ENCODE data around the gene CBY1. TPM values are rescaled to one million over a fixed set of nuclear protein-coding genes. Genes with fewer than 3 reads are reported as not detected.
A peak's percentile ranks its signal among the peaks of the same experiment; 100 is the strongest.

Gene CBY1
- total RNA-seq, 2 experiments from 2014 or later: 4.6 to 7.6 TPM

GRCh38 chr22:38719196-38719595 lies 62.8 kb downstream of the CBY1 start:
- ChIA-PET POLR2A (interaction anchor here (1.4 to 3.2 kb wide), 2 partner anchors 12 to 15 kb away, joined by 7 to 10 read pairs; no protein-coding TSS in a partner anchor), CTCF (no interaction called here)
- Histone ChIP-seq H3K36me3 (ENCODE audit: insufficient read depth, low read length) (peaks cover 78% of the 10 kb centered on the region), H3K27me3 (ENCODE audit: control insufficient read depth in 1 of 2, insufficient read depth in 2 of 2, low read length in 2 of 2) (no peaks in the 10 kb centered on the region), H3K4me3 (ENCODE audit: low read length) (no peak overlapping the region), H3K27ac (ENCODE audit: low read depth in 1 of 2, low read length in 2 of 2) (no peak overlapping the region), H3K9me3 (ENCODE audit: control insufficient read depth in 1 of 2, insufficient read depth in 1 of 2, low read length in 2 of 2) (no peaks in the 10 kb centered on the region), H3K4me1 (ENCODE audit: insufficient read depth, low read length) (peaks cover 13% of the 10 kb centered on the region)
- H3K4me3 Mint-ChIP-seq: no peak overlapping the region
- H3K27me3 Mint-ChIP-seq: no peaks in the 10 kb centered on the region
- ATAC-seq (ENCODE audit: poor library complexity) (no peak), DNase-seq (no peak)
- H3K9me3 Mint-ChIP-seq: no peaks in the 10 kb centered on the region
- no peak overlapping the region for H3K27ac Mint-ChIP-seq
- TF ChIP-seq CTCF (IDR thresholded peaks at IDR 0.05): no peak
- peaks cover 13% of the 10 kb centered on the region for H3K4me1 Mint-ChIP-seq (ENCODE audit: low read depth)
- intact Hi-C loops (cut with DNase I, micrococcal nuclease): no loop called here
- peaks cover 95% of the 10 kb centered on the region for H3K36me3 Mint-ChIP-seq (ENCODE audit: low read depth)

- Mint-ChIP-seq H3K4me3 (no peak overlapping the region), H3K9me3 (no peaks in the 10 kb centered on the region), H3K36me3 (ENCODE audit: low read depth) (peaks cover 96% of the 10 kb centered on the region), H3K27me3 (no peaks in the 10 kb centered on the region), H3K4me1 (ENCODE audit: low read depth) (peaks cover 9% of the 10 kb centered on the region), H3K27ac (no peak overlapping the region)
- peaks cover 1% of the 10 kb centered on the region for H3K4me1 ChIP-seq (ENCODE audit: insufficient read depth, low read length)
- ChIA-PET POLR2A (interaction anchor here (1.4 to 3.2 kb wide), 2 partner anchors 11 to 14 kb away, joined by 7 to 10 read pairs; no protein-coding TSS in a partner anchor), CTCF (interaction anchor here (1.2 kb wide), 1 partner anchor 13 kb away, joined by 3 read pairs; no protein-coding TSS in a partner anchor)
- DNase-seq: no peak
- H3K27me3 ChIP-seq (ENCODE audit: control insufficient read depth in 1 of 2, insufficient read depth in 2 of 2, low read length in 2 of 2): no peaks in the 10 kb centered on the region
- ATAC-seq (ENCODE audit: poor library complexity): no peak
- H3K4me3 ChIP-seq (ENCODE audit: low read length): no peak overlapping the region
- no peaks in the 10 kb centered on the region for H3K9me3 ChIP-seq (ENCODE audit: control insufficient read depth in 1 of 2, insufficient read depth in 1 of 2, low read length in 2 of 2)
- intact Hi-C loops (cut with DNase I, micrococcal nuclease): no loop called here
- no peak for TF ChIP-seq CTCF (IDR thresholded peaks at IDR 0.05)
- peaks cover 86% of the 10 kb centered on the region for H3K36me3 ChIP-seq (ENCODE audit: insufficient read depth, low read length)
- no peak overlapping the region for H3K27ac ChIP-seq (ENCODE audit: low read depth in 1 of 2, low read length in 2 of 2)
Observed at GRCh38 chr22:38720350-38720749, 63.9 kb downstream of the CBY1 start.

- ChIA-PET CTCF (interaction anchor here (1.2 kb wide), 1 partner anchor 44 kb away, joined by 6 read pairs; no protein-coding TSS in a partner anchor), POLR2A (interaction anchor here (1.4 to 6.1 kb wide), 3 partner anchors 9 to 13 kb away, joined by 5 to 48 read pairs (median 10); no protein-coding TSS in a partner anchor)
- DNase-seq (peak in 1 of 14 experiments; percentile 19), ATAC-seq (ENCODE audit: poor library complexity) (no peak)
- H3K9me3 Mint-ChIP-seq: no peaks in the 10 kb centered on the region
- Histone ChIP-seq H3K9me3 (ENCODE audit: control insufficient read depth in 1 of 2, insufficient read depth in 1 of 2, low read length in 2 of 2) (no peaks in the 10 kb centered on the region), H3K27me3 (ENCODE audit: control insufficient read depth in 1 of 2, insufficient read depth in 2 of 2, low read length in 2 of 2) (no peaks in the 10 kb centered on the region), H3K4me3 (ENCODE audit: low read length) (no peak overlapping the region), H3K4me1 (ENCODE audit: insufficient read depth, low read length) (no peaks in the 10 kb centered on the region), H3K27ac (ENCODE audit: low read depth in 1 of 2, low read length in 2 of 2) (no peak overlapping the region), H3K36me3 (ENCODE audit: insufficient read depth, low read length) (peaks cover 86% of the 10 kb centered on the region)
- H3K4me1 Mint-ChIP-seq (ENCODE audit: low read depth): peaks cover 13% of the 10 kb centered on the region
- intact Hi-C loops (cut with DNase I, micrococcal nuclease): no loop called here
- H3K27me3 Mint-ChIP-seq: no peaks in the 10 kb centered on the region
- no peak overlapping the region for H3K4me3 Mint-ChIP-seq
- no peak for TF ChIP-seq CTCF (IDR thresholded peaks at IDR 0.05)
- peaks cover 96% of the 10 kb centered on the region for H3K36me3 Mint-ChIP-seq (ENCODE audit: low read depth)
- no peak overlapping the region for H3K27ac Mint-ChIP-seq
Observed at GRCh38 chr22:38721551-38721950, 65.1 kb downstream of the CBY1 start.

Other genes starting within 250 kb of the CBY1 start
- not detected for gene KCNJ4, start 201.4 kb upstream of the CBY1 start, total RNA-seq
- not detected for gene KDELR3, start 188.5 kb upstream of the CBY1 start, total RNA-seq
- 100 to 1,000 TPM; 454 to 462 TPM for gene DDX17, start 150.3 kb upstream of the CBY1 start, total RNA-seq
- under 1 TPM; 0.52 to 0.95 TPM for gene DMC1, start 86.5 kb upstream of the CBY1 start, total RNA-seq
- under 1 TPM; 0.34 to 0.91 TPM for gene FAM227A, start 246 bp upstream of the CBY1 start, total RNA-seq
- 10 to 100 TPM; 53.7 to 54.8 TPM for gene TOMM22, start 25.3 kb downstream of the CBY1 start, total RNA-seq
- gene JOSD1, start 44.3 kb downstream of the CBY1 start, total RNA-seq: 100 to 1,000 TPM; 303 to 307 TPM
- 100 to 1,000 TPM; 263 to 272 TPM for gene GTPBP1, start 49.3 kb downstream of the CBY1 start, total RNA-seq
- 100 to 1,000 TPM; 440 to 453 TPM for gene SUN2, start 99.4 kb downstream of the CBY1 start, total RNA-seq
- 1 to 10 TPM; 1.9 to 2.7 TPM for gene DNAL4, start 137.5 kb downstream of the CBY1 start, total RNA-seq
- gene NPTXR, start 187.4 kb downstream of the CBY1 start, total RNA-seq: 1 to 10 TPM; 4.2 to 4.6 TPM
- gene CBX6, start 215.6 kb downstream of the CBY1 start, total RNA-seq: 10 to 100 TPM; 41.6 to 42.8 TPM

All from CD4-positive, alpha-beta T cell (primary cell).